Fibroblast of mammary gland (primary cell): ENCODE results near the gene GTF2IRD1.

ENCODE experiments used
- DNase-seq: peaks from one replicate; pipeline ENCODE4 v3.0.0-alpha.2; 2010; ENCODE audit warnings: low read depth
- H3K4me3 ChIP-seq: 2 replicates; pipeline ENCODE4 v1.5.1; 2011; ENCODE audit warnings: low read depth, mild to moderate bottlenecking, low read length, moderate library complexity; ENCODE audit not compliant: control insufficient read depth
- CTCF ChIP-seq: conservative IDR thresholded peaks from 2 replicates; pipeline ENCODE4 v1.5.1; 2011; ENCODE audit warnings: low read depth, low read length, inconsistent platforms; ENCODE audit not compliant: control insufficient read depth, insufficient read depth

GTF2IRD1 gene

GRCh38 chr7:74575083-74575784, 121.5 kb downstream of the GTF2IRD1 start:
- peak; percentile 41 for DNase-seq
- H3K4me3 ChIP-seq: no peak overlapping the region
- TF ChIP-seq CTCF: no peak

GRCh38 chr7:74575811-74576210, 122.1 kb downstream of the GTF2IRD1 start:
- no peak overlapping the region for H3K4me3 ChIP-seq
- no peak for DNase-seq
- no peak for TF ChIP-seq CTCF

- peak; percentile 26 for DNase-seq
- TF ChIP-seq CTCF: no peak
- H3K4me3 ChIP-seq: no peak overlapping the region
Observed at GRCh38 chr7:74579800-74580685, 126.3 kb downstream of the GTF2IRD1 start.

- H3K4me3 ChIP-seq: no peak overlapping the region
- no peak for TF ChIP-seq CTCF
- no peak for DNase-seq
Observed at GRCh38 chr7:74581916-74582440, 128.3 kb downstream of the GTF2IRD1 start.

GRCh38 chr7:74582447-74583039, 128.8 kb downstream of the GTF2IRD1 start:
- TF ChIP-seq CTCF: no peak
- H3K4me3 ChIP-seq: no peak overlapping the region
- no peak for DNase-seq

- no peak for DNase-seq
- H3K4me3 ChIP-seq: no peak overlapping the region
- TF ChIP-seq CTCF: no peak
Observed at GRCh38 chr7:74583630-74584029, 129.9 kb downstream of the GTF2IRD1 start.
